ENCODE measurements around the gene CCDC182. TPM values are rescaled to one million over a fixed set of nuclear protein-coding genes. Genes with fewer than 3 reads are reported as not detected.

The CCDC182 gene
- not detected in 2 replicates for total RNA-seq

DNA sequence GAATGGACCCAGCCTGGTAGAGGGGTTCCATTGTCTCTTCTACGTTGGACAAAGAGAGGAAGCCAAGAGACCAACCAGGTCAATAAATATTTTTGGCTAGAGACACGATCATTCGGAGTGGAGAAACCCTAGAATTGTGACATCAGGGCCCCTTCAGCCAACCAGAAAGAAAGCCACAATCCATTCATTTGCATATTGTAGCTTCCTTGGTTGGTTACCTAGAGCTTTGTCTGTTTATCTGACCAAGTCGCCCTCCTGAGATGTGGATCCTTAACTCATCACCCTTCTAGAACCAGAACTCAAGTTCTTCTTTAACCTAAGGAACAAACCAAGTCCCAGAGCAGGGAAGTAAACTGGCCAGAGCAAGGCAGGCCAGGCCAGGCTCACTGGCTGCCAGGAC, at the start of gene CCDC182:
Gene CCDC182, minus strand, starts transcription at position 58 of the 400 bp plus-strand sequence. Its CDS starts 27 bp downstream, at position 31.

Small RNA genes lying within 50 kb of the gene (small RNA-seq; reads per million reads assigned to genes)
- not detected for gene RN7SKP94

Other genes with a start within 250 kb of the CCDC182 start
- 13.8 and 14.3 TPM in 2 replicates for gene MRPS23, start 104.7 kb upstream of the CCDC182 start, total RNA-seq
- gene CUEDC1, start 210.1 kb upstream of the CCDC182 start, total RNA-seq, result 35.0 and 39.0 TPM in 2 replicates
- 84.5 and 90.5 TPM in 2 replicates for gene VEZF1, start 243.0 kb upstream of the CCDC182 start, total RNA-seq